Muscle layer of duodenum (tissue), 2 donors: ENCODE measurements around the gene FREY1.

Experiments used
- H3K27ac ChIP-seq: one replicate; pipeline ENCODE4 v1.7.0; 2013; ENCODE audit warnings: mild to moderate bottlenecking, low read length
- H3K27me3 ChIP-seq: one replicate; pipeline ENCODE4 v1.7.0; 2013; ENCODE audit warnings: low read depth, mild to moderate bottlenecking, control low read depth, low read length
- H3K36me3 ChIP-seq, 2 donors: one replicate each; pipeline ENCODE4 v1.7.0; 2013; ENCODE audit warnings: low read length in 2 of 2, control low read depth in 1 of 2, mild to moderate bottlenecking in 1 of 2; ENCODE audit not compliant: insufficient read depth in 2 of 2, control insufficient read depth in 1 of 2
- H3K4me1 ChIP-seq, 2 donors: one replicate each; pipeline ENCODE4 v1.7.0; 2013; ENCODE audit warnings: low read length in 2 of 2, mild to moderate bottlenecking in 2 of 2, control low read depth in 1 of 2, moderate library complexity in 1 of 2; ENCODE audit not compliant: insufficient read depth in 2 of 2, control insufficient read depth in 1 of 2
- H3K4me3 ChIP-seq, 2 donors: one replicate each; pipeline ENCODE4 v1.7.0; 2013; ENCODE audit warnings: low read length in 2 of 2, low read depth in 1 of 2, mild to moderate bottlenecking in 1 of 2
- H3K9me3 ChIP-seq, 2 donors: one replicate each; pipeline ENCODE4 v1.7.0; 2013; ENCODE audit warnings: low read length in 2 of 2, control low read depth in 1 of 2, mild to moderate bottlenecking in 1 of 2; ENCODE audit not compliant: control insufficient read depth in 1 of 2
- donor health status: healthy.

Gene FREY1

DNA sequence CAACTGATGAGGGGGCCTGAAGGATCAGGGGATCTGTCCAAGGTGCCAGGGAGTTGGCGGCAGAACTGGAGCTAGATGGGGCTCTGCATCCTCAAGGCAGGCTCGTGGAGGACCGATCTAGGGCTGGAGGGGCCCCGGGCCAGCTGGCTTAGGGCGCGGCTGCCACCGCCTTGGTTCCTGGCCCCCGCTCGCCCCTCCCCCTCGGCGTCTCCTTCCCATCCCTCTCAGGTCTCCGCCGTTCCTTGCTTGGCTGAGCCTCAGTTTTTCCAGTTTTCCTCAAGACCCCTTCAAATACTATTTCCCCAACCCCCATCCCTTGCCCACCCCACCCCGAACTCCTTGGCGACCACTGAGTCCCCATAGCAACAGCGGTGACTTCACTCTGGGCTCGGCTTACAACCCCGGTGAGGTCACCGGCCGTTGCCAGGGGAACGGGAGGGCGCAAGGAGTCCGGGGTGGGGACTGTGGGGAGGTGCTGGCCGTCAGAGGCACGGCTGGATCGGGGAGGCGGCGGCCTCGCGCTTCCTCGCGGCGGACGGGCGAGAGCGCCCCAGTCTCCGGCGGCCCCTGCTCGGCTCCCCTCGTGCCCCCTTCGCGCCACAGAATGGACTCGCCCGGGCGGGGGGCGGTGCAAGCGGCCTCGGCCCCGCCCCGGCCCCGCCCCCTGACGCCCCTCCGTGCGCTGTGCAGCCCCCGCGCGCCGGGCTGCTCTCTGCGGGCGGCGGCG lies 7.5 kb downstream of the FREY1 start:
- Histone ChIP-seq H3K4me3 (peak overlapping the region; percentile 42 to 66), H3K9me3 (no peaks in the 10 kb centered on the region), H3K4me1 (peaks cover 3 to 21% of the 10 kb centered on the region in 2 donors), H3K36me3 (peaks cover 0 to 8% of the 10 kb centered on the region in 2 donors), H3K27ac (no peak overlapping the region), H3K27me3 (peaks cover 18% of the 10 kb centered on the region)

GRCh38 chr11:45899086-45899447 lies 8.0 kb downstream of the FREY1 start:
- peaks cover 0 to 8% of the 10 kb centered on the region in 2 donors for H3K36me3 ChIP-seq
- no peak overlapping the region for H3K27ac ChIP-seq
- H3K27me3 ChIP-seq = peaks cover 18% of the 10 kb centered on the region
- H3K9me3 ChIP-seq = no peaks in the 10 kb centered on the region
- peaks cover 3 to 21% of the 10 kb centered on the region in 2 donors for H3K4me1 ChIP-seq
- H3K4me3 ChIP-seq = peak overlapping the region; percentile 42 to 66

- Histone ChIP-seq H3K27me3 (peaks cover 18% of the 10 kb centered on the region), H3K27ac (no peak overlapping the region), H3K9me3 (no peaks in the 10 kb centered on the region), H3K4me3 (no peak overlapping the region), H3K36me3 (peaks cover 0 to 6% of the 10 kb centered on the region in 2 donors), H3K4me1 (peaks cover 3 to 21% of the 10 kb centered on the region in 2 donors)
Measured at GRCh38 chr11:45897556-45897955, 9.5 kb downstream of the FREY1 start.

- H3K9me3 ChIP-seq = no peaks in the 10 kb centered on the region
- H3K27ac ChIP-seq = no peak overlapping the region
- peaks cover 3 to 18% of the 10 kb centered on the region in 2 donors for H3K4me1 ChIP-seq
- H3K4me3 ChIP-seq = no peak overlapping the region
- H3K36me3 ChIP-seq = no peaks in the 10 kb centered on the region
- H3K27me3 ChIP-seq = peaks cover 18% of the 10 kb centered on the region
Measured at GRCh38 chr11:45896422-45896984, 10.6 kb downstream of the FREY1 start.

- Histone ChIP-seq H3K4me3 (no peak overlapping the region), H3K9me3 (no peaks in the 10 kb centered on the region), H3K36me3 (no peaks in the 10 kb centered on the region), H3K4me1 (peaks cover 3 to 10% of the 10 kb centered on the region in 2 donors), H3K27ac (no peak overlapping the region), H3K27me3 (peaks cover 18% of the 10 kb centered on the region)
Measured at GRCh38 chr11:45895553-45896259, 11.4 kb downstream of the FREY1 start.

- Histone ChIP-seq H3K4me1 (peaks cover 3 to 6% of the 10 kb centered on the region in 2 donors), H3K36me3 (no peaks in the 10 kb centered on the region), H3K27ac (no peak overlapping the region), H3K9me3 (no peaks in the 10 kb centered on the region), H3K4me3 (no peak overlapping the region), H3K27me3 (peaks cover 18% of the 10 kb centered on the region)
Measured at GRCh38 chr11:45894555-45895247, 12.4 kb downstream of the FREY1 start.

DNA sequence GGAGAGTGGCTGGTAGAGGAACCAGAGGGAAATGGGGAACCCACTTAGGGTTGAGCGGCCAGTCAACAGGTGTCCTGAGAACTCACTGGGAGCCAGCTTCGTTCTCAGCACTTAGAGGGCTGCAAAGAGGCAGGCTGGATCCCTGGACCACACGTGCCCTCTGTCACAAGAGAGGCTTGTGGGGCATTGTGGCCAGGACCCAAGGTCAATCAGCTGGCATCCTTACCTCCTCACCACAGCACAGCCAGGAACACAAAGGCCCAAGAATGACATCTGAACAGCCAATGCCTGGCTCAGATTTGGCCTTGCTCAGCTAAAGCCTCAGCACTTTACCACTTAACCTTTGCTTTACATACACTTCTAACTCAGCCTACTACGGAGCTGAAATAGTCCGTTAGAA lies 14.2 kb downstream of the FREY1 start:
- Histone ChIP-seq H3K9me3 (no peaks in the 10 kb centered on the region), H3K27ac (no peak overlapping the region), H3K4me3 (no peak overlapping the region), H3K27me3 (peaks cover 8% of the 10 kb centered on the region), H3K36me3 (no peaks in the 10 kb centered on the region), H3K4me1 (no peaks in the 10 kb centered on the region)

DNA sequence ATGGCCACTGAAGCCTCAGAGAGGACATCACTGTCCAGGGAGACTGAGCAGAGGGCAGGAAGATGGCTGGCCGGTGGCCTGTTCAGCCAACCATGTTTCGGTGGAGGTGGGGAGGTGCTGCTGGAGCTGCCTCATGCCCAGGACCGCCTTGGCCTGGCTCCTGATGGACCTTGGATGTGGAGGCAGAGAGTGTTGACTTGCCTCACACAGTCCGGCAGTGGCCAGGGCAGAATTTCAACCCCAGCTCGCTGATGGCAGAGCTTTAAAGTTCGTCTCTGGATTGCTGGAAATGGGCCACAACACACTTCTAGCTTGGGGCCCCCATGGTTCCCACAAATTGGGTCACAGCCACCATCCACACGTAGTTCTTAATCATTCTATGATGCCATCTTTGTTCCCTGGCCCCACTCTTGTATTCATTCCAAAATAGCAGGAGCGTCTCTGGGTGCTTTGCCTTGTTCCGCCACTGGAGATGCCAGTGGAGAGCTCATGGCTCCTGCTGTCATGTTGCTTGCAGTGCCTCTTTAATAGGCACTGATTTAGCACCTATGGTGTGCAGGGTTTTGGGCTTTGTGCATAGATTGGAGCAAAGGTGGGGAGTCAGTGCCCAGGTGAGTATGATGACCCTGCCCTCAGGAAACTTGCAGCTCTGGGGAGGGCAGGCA lies 16.1 kb downstream of the FREY1 start:
- peaks cover 4% of the 10 kb centered on the region for H3K27me3 ChIP-seq
- peaks cover 0 to 2% of the 10 kb centered on the region in 2 donors for H3K4me1 ChIP-seq
- no peaks in the 10 kb centered on the region for H3K9me3 ChIP-seq
- H3K36me3 ChIP-seq = no peaks in the 10 kb centered on the region
- no peak overlapping the region for H3K27ac ChIP-seq
- H3K4me3 ChIP-seq = no peak overlapping the region

DNA sequence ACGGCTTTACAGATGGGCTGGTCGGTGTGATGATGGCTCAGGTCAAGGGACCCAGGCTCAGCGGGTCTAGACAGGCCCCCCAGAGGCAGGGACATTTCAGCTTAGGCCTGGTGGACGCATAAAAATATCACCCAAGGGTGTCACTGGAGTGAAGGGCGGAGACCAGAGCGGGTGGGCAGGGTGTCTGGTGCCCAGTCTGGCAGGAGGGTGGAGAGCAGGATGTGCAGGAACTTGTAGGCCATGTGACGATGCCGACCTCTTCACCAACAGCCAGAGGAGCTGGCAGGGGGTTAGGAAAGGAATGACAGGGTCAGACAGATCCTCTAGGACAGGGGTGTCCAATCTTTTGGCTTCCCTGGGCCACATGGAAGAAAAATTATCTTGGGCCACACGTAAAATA lies 17.1 kb downstream of the FREY1 start:
- H3K4me1 ChIP-seq = peaks cover 0 to 9% of the 10 kb centered on the region in 2 donors
- H3K27ac ChIP-seq = no peak overlapping the region
- no peaks in the 10 kb centered on the region for H3K9me3 ChIP-seq
- H3K4me3 ChIP-seq = no peak overlapping the region
- H3K27me3 ChIP-seq = no peaks in the 10 kb centered on the region
- H3K36me3 ChIP-seq = no peaks in the 10 kb centered on the region

GRCh38 chr11:45889555-45889954 lies 17.5 kb downstream of the FREY1 start:
- H3K9me3 ChIP-seq = no peaks in the 10 kb centered on the region
- H3K27ac ChIP-seq = no peak overlapping the region
- no peaks in the 10 kb centered on the region for H3K36me3 ChIP-seq
- no peak overlapping the region for H3K4me3 ChIP-seq
- no peaks in the 10 kb centered on the region for H3K27me3 ChIP-seq
- H3K4me1 ChIP-seq = peaks cover 0 to 9% of the 10 kb centered on the region in 2 donors

GRCh38 chr11:45887587-45887986 lies 19.5 kb downstream of the FREY1 start:
- Histone ChIP-seq H3K4me3 (no peak overlapping the region), H3K9me3 (no peaks in the 10 kb centered on the region), H3K27ac (no peak overlapping the region), H3K4me1 (peaks cover 0 to 9% of the 10 kb centered on the region in 2 donors), H3K36me3 (no peaks in the 10 kb centered on the region), H3K27me3 (no peaks in the 10 kb centered on the region)
